ENCODE measurements around the gene TMEM52. TPM values are rescaled to one million over a fixed set of nuclear protein-coding genes. Genes with fewer than 3 reads are reported as not detected.

Gene TMEM52
- total RNA-seq, 4 donors from 2014 or later, result 1.0 TPM; not detected in 3

DNA sequence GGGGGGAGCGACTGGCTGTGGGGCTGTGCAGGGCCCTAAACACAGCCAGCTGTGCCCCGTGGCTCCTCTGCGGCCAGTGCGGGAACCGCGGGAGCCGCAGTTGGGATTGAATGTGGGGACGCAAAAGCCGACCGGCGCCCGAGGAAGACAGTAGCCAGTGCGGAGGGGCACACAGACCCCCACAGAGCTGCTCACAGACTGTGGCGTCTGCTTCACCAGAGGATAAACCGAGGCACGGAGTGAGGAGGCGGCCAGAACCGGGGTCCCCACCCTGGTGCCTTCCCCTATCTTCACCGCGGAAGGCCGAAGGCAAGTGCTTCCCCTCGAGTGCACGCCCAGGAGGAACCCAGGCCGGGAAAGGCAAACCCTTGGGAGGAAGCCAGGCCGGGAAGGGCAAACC lies 8.7 kb upstream of the TMEM52 start:
- 82 to 84% methylated on average over 24 to 25 of the region's 25 CpGs for WGBS, 2 donors
- Histone ChIP-seq H3K4me1 (peaks cover 0 to 6% (median 0%) of the 10 kb centered on the region in 4 donors), H3K4me3 (no peak overlapping the region), H3K27me3 (peaks cover 0 to 8% of the 10 kb centered on the region in 2 donors), H3K36me3 (no peaks in the 10 kb centered on the region), H3K27ac (no peak overlapping the region), H3K9me3 (no peaks in the 10 kb centered on the region)
- DNase-seq (ENCODE audit: low spot score in 2 of 2), result no peak
- TF ChIP-seq EP300 (IDR thresholded peaks at IDR 0.05), result no peak
- TF ChIP-seq, protein P1, sequence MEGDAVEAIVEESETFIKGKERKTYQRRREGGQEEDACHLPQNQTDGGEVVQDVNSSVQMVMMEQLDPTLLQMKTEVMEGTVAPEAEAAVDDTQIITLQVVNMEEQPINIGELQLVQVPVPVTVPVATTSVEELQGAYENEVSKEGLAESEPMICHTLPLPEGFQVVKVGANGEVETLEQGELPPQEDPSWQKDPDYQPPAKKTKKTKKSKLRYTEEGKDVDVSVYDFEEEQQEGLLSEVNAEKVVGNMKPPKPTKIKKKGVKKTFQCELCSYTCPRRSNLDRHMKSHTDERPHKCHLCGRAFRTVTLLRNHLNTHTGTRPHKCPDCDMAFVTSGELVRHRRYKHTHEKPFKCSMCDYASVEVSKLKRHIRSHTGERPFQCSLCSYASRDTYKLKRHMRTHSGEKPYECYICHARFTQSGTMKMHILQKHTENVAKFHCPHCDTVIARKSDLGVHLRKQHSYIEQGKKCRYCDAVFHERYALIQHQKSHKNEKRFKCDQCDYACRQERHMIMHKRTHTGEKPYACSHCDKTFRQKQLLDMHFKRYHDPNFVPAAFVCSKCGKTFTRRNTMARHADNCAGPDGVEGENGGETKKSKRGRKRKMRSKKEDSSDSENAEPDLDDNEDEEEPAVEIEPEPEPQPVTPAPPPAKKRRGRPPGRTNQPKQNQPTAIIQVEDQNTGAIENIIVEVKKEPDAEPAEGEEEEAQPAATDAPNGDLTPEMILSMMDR (IDR thresholded peaks at IDR 0.05), result no peak
- no peak for TF ChIP-seq POLR2A (IDR thresholded peaks at IDR 0.05)

DNA sequence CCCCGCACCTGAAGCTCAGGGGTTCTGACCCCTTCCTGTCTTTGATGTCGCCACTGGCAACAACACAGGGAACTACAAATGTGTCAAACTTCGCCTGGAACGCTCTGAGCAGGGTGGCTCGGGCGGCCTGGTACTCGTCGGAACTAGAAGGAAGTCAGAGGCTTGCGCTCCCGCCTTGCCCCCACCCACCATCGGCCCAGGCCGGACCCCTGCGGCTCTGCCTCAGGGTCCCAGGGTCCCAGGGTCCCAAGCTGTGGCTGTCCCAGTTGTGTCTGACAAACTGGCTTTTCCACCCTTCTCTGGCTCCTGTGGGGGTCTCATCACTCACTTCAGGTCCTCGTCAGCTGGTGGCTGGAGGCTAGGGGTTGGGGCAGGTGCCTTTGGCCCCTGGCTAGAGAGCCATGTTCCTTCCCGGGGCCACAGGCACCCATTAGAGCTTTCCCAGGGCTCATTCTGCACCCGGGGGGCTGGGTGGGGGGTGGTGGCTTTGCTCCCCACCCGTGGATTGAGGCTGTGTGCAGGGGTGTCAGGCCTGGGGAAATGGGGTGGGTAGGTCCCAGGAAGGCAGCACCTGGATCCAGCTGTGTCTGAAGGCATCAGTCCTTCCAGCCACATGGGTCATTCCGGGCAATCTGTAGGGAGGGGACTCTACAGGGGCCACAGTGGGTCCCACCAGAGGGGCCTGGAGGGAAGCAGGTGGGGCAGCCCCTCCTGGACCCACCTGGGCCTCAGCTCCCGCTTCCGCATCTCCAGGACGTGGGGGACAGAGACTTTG lies 8.0 kb upstream of the TMEM52 start:
- no peaks in the 10 kb centered on the region for H3K36me3 ChIP-seq
- H3K4me1 ChIP-seq, result peaks cover 0 to 10% (median 0%) of the 10 kb centered on the region in 4 donors
- no peak overlapping the region for H3K27ac ChIP-seq
- WGBS, 2 donors, result 81 to 90% methylated on average over 13 to 16 of the region's 21 CpGs
- no peak for DNase-seq (ENCODE audit: low spot score in 2 of 2)
- H3K9me3 ChIP-seq, result no peaks in the 10 kb centered on the region
- H3K27me3 ChIP-seq, result peaks cover 0 to 8% of the 10 kb centered on the region in 2 donors
- H3K4me3 ChIP-seq, result no peak overlapping the region
- TF ChIP-seq POLR2A (IDR thresholded peaks at IDR 0.05) (no peak), EP300 (IDR thresholded peaks at IDR 0.05) (no peak)
- TF ChIP-seq, protein P1 (IDR thresholded peaks at IDR 0.05), result no peak

DNA sequence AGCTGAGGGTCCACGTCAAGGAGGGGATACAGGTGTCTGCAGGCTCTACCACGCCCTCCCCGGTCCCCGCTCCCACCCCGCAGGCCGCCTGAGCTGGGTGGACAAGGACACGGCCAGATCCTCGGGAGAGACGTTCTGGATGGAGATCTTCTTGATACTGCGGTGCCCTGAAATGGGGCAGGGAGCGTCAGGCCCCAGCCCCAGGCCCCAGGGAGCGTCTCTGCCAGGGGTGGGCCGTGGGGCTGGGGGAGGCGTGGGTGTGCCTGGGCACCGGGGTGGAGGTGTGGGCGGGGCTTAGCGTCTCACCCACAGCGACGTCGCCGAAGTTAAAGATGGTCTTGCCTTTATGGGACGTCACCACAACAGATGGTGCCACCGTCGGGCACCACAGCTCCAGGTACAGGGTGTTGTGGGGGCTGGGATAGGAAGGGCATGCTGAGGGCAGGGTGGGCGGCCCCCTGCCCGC lies 7.3 kb upstream of the TMEM52 start:
- Histone ChIP-seq H3K27ac (no peak overlapping the region), H3K4me3 (no peak overlapping the region), H3K4me1 (peaks cover 0 to 10% (median 0%) of the 10 kb centered on the region in 4 donors), H3K27me3 (peaks cover 0 to 8% of the 10 kb centered on the region in 2 donors), H3K36me3 (no peaks in the 10 kb centered on the region), H3K9me3 (no peaks in the 10 kb centered on the region)
- DNase-seq (ENCODE audit: low spot score in 2 of 2), result no peak
- WGBS, 2 donors, result 78 to 81% methylated on average over 22 to 24 of the region's 26 CpGs
- TF ChIP-seq, protein P1 (IDR thresholded peaks at IDR 0.05), result no peak
- TF ChIP-seq EP300 (IDR thresholded peaks at IDR 0.05) (no peak), POLR2A (IDR thresholded peaks at IDR 0.05) (no peak)

DNA sequence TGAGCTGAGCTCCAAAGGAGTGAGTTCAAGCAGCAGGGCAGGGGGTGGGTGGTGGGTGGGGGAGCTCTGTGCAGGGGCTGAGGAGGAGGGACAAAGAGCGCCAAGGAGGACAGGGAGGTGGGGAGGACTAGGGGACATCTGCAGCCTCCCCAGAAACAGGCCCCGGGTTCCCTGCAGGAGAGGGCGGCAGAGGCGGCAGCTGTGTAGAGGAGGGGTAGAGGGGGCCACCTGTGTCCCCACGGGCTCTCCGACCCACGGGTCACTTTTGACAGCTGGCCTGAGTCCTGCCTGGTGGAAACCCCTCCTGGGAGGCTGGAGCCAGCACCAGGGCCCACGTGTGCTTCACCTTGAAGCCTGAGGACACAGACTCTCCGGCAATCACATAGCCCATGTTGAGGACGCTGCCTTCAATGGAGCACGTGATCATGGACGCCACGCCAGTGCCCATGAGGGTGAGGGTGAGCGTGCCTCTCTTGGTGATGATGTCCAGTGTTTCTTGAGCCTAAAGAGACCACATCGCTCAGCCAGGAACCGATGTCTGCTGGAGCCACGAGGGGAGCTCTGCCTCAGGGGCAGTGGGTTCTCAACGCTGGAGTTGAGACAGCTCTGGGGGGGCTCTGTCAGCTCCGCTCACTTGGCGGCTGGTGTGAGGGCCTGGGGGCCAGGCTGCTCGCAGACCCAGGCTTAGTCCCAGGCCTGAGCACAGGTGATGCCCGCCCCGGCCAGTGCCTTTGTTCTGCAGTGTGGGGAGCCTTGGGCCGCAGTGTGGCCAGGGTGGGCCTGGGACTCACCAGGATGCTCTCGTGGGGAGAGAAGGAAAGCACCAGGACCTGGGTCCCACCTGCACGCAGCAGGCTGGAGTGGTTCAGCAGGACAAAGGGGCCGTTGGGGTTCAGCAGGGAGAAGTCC lies 6.6 kb upstream of the TMEM52 start:
- Histone ChIP-seq H3K9me3 (no peaks in the 10 kb centered on the region), H3K36me3 (no peaks in the 10 kb centered on the region), H3K4me3 (no peak overlapping the region), H3K4me1 (peaks cover 0 to 10% (median 0%) of the 10 kb centered on the region in 4 donors), H3K27ac (no peak overlapping the region), H3K27me3 (peaks cover 0 to 8% of the 10 kb centered on the region in 2 donors)
- 69 to 72% methylated on average over 12 to 27 of the region's 27 CpGs for WGBS, 2 donors
- TF ChIP-seq, protein P1 (IDR thresholded peaks at IDR 0.05), result no peak
- TF ChIP-seq POLR2A (IDR thresholded peaks at IDR 0.05), result no peak
- TF ChIP-seq EP300 (IDR thresholded peaks at IDR 0.05), result no peak
- no peak for DNase-seq (ENCODE audit: low spot score in 2 of 2)
